Measurements from ENCODE around the gene ANAPC13.

GRCh38 chr3:134462331-134462941, 23.3 kb downstream of the ANAPC13 start:
- TF ChIP-seq CTCF (IDR thresholded peaks at IDR 0.05) (no peak), POLR2A (IDR thresholded peaks at IDR 0.05) (no peak)
